ENCODE results near the gene OGA.

Gene OGA

DNA sequence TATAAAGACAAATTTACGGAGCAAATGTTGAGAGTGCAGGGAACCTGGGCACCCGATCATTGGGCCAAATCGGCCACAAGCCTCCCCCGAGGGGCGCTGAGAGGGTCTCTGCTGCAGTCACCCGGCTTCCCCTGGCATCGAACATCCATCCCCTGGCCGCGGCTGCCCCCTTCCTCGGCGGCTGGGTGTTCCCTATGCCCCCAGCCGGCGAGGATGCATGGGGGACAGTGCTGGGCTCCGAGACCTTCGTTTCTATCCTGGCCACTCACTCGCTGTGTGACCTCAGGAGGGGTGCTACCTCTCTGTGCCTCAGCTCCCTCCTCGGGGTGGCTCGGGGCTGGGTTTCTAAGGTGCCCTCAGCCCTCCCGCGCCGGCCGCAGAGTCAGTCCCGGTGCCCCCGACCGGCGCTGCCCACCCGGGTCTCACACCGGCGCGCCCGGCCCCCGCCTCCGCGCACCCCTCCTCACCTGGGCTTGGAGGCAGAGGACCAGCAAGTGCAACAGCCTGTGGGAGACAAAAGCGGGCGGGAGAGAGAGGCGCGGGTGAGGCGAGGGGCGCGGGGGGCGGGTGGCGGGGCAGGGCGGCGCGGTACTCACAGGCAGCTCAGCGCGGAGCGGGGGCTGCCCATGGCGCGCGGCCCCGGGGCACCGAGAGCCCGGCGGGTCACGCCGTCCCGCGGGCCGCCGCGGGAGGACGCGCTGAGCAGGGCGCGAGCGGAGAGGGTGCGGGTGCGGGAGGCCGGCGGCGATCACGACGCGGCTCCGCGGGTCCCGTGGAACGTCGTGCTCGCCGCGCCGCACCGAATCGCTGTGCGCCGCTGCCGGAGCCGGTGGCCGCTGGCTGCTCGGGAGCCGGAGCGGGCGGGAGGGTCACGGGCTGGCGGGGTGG is 42.7 kb downstream of the OGA start, which contains the start of gene FGF8:
TSS of gene FGF8 (minus strand) at position 842 of the 888 bp plus-strand sequence. CDS start at position 628, 214 bp downstream.
- DNase-seq (ENCODE audit: low spot score) = no peak

DNA sequence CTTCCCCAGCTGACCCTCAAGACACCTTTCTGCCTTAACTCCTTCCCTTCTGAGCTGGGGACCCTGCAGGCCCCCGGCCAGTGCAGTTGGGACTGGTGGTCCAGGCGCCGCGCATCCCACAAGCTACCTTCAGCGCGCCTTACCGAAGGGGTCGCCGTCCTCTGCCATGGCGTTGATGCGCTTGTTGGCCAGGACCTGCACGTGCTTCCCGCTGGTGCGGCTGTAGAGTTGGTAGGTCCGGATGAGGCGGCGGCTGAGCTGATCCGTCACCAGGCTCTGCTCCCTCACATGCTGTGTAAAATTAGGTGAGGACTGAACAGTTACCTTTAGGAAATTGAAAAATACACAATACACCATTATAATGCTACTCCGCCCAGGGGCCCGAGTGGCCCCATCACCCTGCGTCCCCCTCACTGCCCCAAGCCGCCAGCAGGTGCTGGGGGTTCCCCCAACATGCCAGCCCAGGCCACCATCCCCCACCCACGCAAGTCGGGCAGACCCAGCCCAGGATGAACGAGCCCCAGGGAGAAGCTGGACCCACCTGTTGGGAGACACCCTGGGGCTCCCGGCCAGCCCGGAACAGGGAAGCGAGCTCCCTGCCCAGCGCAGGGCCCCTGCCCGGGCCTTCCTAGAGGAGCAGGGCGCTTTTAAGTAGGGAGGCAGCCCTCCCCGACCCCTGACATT is 43.5 kb downstream of the OGA start:
- no peak for DNase-seq (ENCODE audit: low spot score)

DNA sequence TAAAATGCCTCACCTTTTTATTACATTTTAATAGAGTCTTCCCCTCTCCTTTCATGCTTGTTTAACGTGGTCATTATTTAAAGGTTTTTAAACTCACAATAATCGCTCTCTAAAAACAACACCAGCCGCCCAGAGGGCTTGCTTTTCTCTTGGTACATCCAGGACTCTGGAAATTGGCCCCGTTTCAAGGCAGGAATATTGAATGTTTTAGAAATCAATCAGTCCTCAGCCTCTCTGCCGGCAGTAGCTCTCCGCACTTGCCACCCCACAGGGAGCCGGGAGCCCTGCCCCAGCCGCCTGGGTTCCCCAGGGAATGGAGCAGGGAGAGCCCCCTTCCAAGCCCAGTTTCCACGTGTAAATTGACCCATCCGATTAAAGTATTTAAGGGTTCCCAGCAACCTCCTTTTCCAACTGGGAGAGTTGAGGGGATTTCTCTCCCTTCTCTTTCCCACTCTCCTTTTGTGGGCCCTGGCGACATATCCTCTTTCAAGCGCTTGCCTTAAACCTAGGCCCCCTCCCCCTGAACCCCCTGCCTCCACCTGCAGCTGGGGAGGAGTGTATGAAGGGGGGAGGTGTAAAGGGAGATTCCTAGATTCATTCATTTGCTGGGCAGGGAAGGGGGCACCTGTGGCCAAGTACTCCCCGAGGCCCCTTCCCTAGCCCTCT is 44.2 kb downstream of the OGA start:
- DNase-seq (ENCODE audit: low spot score) = no peak

DNA sequence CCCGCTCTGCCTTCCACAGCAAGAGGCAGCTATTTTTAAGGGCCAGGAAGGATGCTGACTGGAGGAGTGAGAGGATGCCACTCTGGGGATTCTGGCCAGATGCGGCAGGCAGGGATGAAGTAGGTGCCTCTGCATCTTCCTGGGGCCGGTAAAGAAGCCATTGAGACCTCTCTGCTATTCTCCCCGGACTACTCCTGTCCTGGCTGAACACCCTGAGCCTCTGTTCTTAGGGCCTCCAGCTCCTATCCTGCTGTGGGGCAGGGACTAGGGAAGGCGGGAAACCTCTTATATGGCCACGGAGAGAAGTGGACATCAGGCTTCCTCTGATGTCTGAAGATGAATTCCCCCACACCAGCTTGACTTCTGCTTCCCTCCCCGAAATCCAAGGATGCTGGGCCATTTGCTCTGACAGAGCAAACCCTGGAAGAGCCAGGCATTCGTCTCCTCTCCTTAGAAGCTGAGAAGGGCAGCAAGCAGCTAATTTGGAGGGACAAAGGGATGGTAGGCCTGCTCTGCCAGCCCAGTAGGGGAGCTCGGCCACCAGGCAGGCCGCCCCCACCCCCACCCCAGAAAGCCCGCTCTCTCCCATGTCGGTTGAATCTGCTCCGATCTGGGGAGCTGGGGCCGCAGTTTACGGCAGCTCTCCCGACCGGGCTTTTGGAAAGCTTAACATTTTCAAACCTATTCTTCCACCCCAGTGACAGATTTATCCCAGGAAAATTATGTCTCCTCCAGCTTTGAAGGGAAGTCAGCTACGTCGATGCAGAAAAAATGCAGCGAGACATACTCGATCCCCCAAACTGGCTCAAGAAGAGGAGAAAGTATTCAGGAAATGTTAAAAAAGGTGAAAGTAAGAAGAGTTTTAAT is 45.1 kb downstream of the OGA start:
- no peak for DNase-seq (ENCODE audit: low spot score)

- DNase-seq (ENCODE audit: low spot score) = no peak
Observed at GRCh38 chr10:101772017-101772894, 46.0 kb downstream of the OGA start.

DNA sequence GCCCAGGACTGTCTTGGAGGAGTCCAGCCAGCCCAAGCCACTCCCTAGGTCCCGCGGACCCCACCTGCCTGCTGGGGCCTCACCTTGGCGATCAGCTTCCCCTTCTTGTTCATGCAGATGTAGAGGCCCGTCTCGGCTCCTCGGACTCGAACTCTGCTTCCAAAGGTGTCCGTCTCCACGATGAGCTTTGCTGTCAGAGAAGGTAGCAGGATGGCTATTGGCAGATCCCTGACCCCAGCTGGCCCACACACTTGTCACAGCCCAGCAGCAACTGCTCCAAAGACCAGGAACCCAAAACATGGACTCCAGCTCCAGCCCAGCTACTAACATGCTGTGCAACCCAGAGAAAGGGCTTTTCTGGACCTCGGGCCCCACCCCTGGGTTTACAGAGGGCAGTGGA is 46.9 kb downstream of the OGA start:
- no peak for DNase-seq (ENCODE audit: low spot score)

- no peak for DNase-seq (ENCODE audit: low spot score)
Observed at GRCh38 chr10:101770331-101771215, 47.7 kb downstream of the OGA start.

- no peak for DNase-seq (ENCODE audit: low spot score)
Observed at GRCh38 chr10:101769541-101770180, 48.6 kb downstream of the OGA start.

GRCh38 chr10:101768791-101769170 is 49.5 kb downstream of the OGA start:
- DNase-seq (ENCODE audit: low spot score) = no peak

DNA sequence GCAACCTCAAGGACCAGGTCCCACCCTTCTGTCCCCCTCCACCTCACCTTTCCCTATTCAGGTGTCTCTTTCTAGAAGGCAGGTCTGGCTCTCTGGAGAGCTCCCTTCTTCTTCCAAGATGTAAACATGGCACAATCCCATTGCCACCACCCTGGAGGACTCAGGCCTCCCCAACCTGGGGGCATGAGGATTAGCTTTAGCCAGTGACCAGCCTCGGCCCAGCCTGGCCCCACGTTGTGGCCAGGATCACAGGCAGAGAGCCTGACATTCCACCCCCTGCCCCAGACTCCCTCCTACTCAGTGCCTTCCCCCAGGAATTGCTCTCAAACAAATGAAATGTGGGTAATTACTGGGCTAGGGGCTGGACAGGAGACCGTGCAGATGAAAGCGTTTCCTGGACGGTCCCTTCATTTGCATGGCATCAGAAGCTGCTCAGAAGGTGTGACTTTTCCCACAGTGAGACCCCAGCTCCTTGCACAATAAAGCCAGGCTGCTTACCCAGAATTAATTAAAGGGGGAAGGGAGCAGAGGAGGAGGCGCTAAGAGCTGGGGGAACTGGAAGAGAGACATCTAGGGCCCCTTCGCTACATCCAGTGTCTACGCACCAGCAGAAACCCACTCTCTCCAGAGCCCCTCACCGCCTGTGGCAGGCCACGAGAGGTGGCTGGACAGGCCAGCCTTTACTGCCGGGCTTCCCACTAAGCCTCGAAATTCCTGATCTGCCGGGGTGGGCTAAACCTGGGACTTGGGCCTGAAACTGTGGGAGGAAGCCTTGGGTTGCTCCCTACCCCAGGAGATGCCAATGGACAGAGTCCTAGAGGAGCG is 50.1 kb downstream of the OGA start:
- DNase-seq (ENCODE audit: low spot score) = no peak

DNA sequence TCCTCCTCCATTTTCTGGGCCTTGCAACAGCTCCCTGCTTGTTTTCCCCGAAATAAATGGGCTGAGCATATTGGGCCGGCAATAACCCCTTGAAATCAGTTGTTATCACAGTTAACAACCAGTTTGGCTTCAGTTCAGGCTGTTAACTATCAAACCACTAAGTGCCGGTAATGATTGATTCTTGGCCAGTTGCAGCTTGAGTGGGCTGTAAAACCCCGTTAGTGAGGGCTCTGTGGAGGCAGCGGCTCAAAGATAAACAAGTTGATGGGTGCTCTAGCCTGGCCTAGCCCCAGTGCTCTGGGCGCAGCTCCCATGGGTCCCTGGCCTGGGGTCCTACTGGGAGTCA is 50.7 kb downstream of the OGA start:
- no peak for DNase-seq (ENCODE audit: low spot score)

- no peak for DNase-seq (ENCODE audit: low spot score)
Observed at GRCh38 chr10:101766753-101767599, 51.3 kb downstream of the OGA start.

GRCh38 chr10:101766306-101766705 is 51.9 kb downstream of the OGA start:
- DNase-seq (ENCODE audit: low spot score) = no peak

DNA sequence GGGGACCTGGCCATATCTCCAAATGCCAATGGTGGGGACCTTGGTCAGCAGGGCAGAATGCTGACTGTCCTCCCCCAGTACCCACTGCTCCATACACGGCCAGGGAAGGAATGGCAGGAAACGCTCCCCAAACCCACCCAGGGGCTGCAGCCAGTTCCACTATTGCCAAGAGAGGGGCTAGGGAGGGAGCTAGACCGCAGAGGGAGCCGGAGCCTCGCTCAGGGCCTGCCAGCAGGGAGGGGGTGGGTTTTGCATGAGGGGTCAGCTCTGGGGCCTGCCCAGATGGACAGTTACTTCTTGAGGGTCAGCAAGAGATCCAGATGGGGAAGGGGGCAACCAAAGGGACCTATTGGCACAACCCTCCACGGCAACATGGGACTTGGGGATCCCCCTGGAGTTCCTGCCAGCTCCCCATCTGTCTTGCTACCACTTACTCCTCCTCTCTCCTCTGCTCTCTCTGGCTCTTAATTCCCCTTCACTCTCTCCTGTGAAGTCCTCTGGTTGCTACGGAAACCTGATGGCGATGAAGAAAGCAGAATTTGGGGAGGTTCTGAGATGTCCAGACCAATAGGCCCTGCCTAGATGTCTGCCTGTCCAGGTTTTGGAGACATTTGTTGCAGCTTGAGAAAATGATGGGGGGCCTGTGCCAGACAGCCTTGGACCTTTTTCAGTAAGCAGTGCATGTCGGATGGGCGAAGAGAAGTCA is 55.0 kb downstream of the OGA start:
- no peak for DNase-seq (ENCODE audit: low spot score)

GRCh38 chr10:101762736-101763135 is 55.5 kb downstream of the OGA start:
- no peak for DNase-seq (ENCODE audit: low spot score)

GRCh38 chr10:101761226-101761625 is 57.0 kb downstream of the OGA start:
- DNase-seq (ENCODE audit: low spot score) = no peak
